Measurements from ENCODE around the gene ACER2. TPM values are rescaled to one million over a fixed set of nuclear protein-coding genes. Genes with fewer than 3 reads are reported as not detected.
"Not testable (repeated sequence)": the region's sequence is repeated elsewhere in the genome, so short reads cannot be mapped to it uniquely, and the experiment has no call there.

Gene ACER2
- total RNA-seq, 4 donors from 2014 or later = 1.7 to 4.8 (median 2.4) TPM

GRCh38 chr9:19385786-19386501 lies 22.9 kb upstream of the ACER2 start:
- no peaks in the 10 kb centered on the region for H3K36me3 ChIP-seq
- H3K4me3 ChIP-seq = no peak overlapping the region
- intact Hi-C loops (cut with DNase I; ENCODE audit: low total_unique reads) = no loop called here
- DNase-seq (no peak), ATAC-seq (no peak)
- no peaks in the 10 kb centered on the region for H3K27me3 ChIP-seq
- no peak overlapping the region for H3K27ac ChIP-seq
- TF ChIP-seq POLR2A (IDR thresholded peaks at IDR 0.05) = no peak
- no peak for TF ChIP-seq CTCF (IDR thresholded peaks at IDR 0.05 in 4 of 5, conservative IDR thresholded peaks at IDR 0.05 in 1 of 5)
- in situ Hi-C loops (cut with MboI; ENCODE audit: low sequenced_read_pairs in 4 of 4) = loop anchor here in 2 of 4 donors (10.0 kb wide), 1 partner anchor 69 kb away; no protein-coding TSS in a partner anchor
- H3K4me1 ChIP-seq = peaks cover 1 to 2% of the 10 kb centered on the region in 2 donors
- H3K9me3 ChIP-seq = no peaks in the 10 kb centered on the region

GRCh38 chr9:19386502-19387044 lies 22.2 kb upstream of the ACER2 start:
- in situ Hi-C loops (cut with MboI; ENCODE audit: low sequenced_read_pairs in 4 of 4) = loop anchor here in 2 of 4 donors (10.0 kb wide), 1 partner anchor 68 kb away; no protein-coding TSS in a partner anchor
- TF ChIP-seq POLR2A (IDR thresholded peaks at IDR 0.05) = no peak
- TF ChIP-seq CTCF (IDR thresholded peaks at IDR 0.05 in 4 of 5, conservative IDR thresholded peaks at IDR 0.05 in 1 of 5) = no peak
- no peak for ATAC-seq

GRCh38 chr9:19387317-19387716 lies 21.5 kb upstream of the ACER2 start:
- no peaks in the 10 kb centered on the region for H3K27me3 ChIP-seq
- H3K4me1 ChIP-seq = no peaks in the 10 kb centered on the region
- H3K27ac ChIP-seq = no peak overlapping the region
- intact Hi-C loops (cut with DNase I; ENCODE audit: low total_unique reads) = no loop called here
- ATAC-seq = no peak
- in situ Hi-C loops (cut with MboI; ENCODE audit: low sequenced_read_pairs in 4 of 4) = loop anchor here in 2 of 4 donors (10.0 kb wide), 1 partner anchor 67 kb away; no protein-coding TSS in a partner anchor
- H3K4me3 ChIP-seq = no peak overlapping the region
- H3K36me3 ChIP-seq = no peaks in the 10 kb centered on the region
- TF ChIP-seq CTCF (IDR thresholded peaks at IDR 0.05 in 4 of 5, conservative IDR thresholded peaks at IDR 0.05 in 1 of 5) = no peak
- TF ChIP-seq POLR2A (IDR thresholded peaks at IDR 0.05) = no peak
- no peaks in the 10 kb centered on the region for H3K9me3 ChIP-seq
- DNase-seq = no peak

More at GRCh38 chr9:19386502-19387044, 22.2 kb upstream of the ACER2 start:
- Histone ChIP-seq H3K4me3 (no peak overlapping the region), H3K36me3 (no peaks in the 10 kb centered on the region), H3K9me3 (no peaks in the 10 kb centered on the region), H3K27ac (no peak overlapping the region), H3K27me3 (no peaks in the 10 kb centered on the region), H3K4me1 (no peaks in the 10 kb centered on the region)
- no peak for DNase-seq
- intact Hi-C loops (cut with DNase I; ENCODE audit: low total_unique reads) = no loop called here

- H3K27me3 ChIP-seq; ATAC-seq; H3K4me3 ChIP-seq; H3K36me3 ChIP-seq; H3K4me1 ChIP-seq; intact Hi-C loops (cut with DNase I; ENCODE audit: low total_unique reads); H3K9me3 ChIP-seq; H3K27ac ChIP-seq; DNase-seq: not testable (repeated sequence)
- in situ Hi-C loops (cut with MboI; ENCODE audit: low sequenced_read_pairs in 4 of 4) = loop anchor here in 2 of 4 donors (10.0 kb wide), 1 partner anchor 65 kb away; no protein-coding TSS in a partner anchor
These were observed 19.3 kb upstream of the ACER2 start for GRCh38 chr9:19389539-19389938.

GRCh38 chr9:19397845-19398244 lies 11.0 kb upstream of the ACER2 start:
- ATAC-seq = no peak
- no peak for DNase-seq
- Histone ChIP-seq H3K27ac (no peak overlapping the region), H3K9me3 (no peaks in the 10 kb centered on the region), H3K4me3 (no peak overlapping the region), H3K4me1 (no peaks in the 10 kb centered on the region), H3K27me3 (no peaks in the 10 kb centered on the region), H3K36me3 (no peaks in the 10 kb centered on the region)
- intact Hi-C loops (cut with DNase I; ENCODE audit: low total_unique reads) = no loop called here
- TF ChIP-seq POLR2A (IDR thresholded peaks at IDR 0.05) = no peak
- no peak for TF ChIP-seq CTCF (IDR thresholded peaks at IDR 0.05 in 4 of 5, conservative IDR thresholded peaks at IDR 0.05 in 1 of 5)
- in situ Hi-C loops (cut with MboI; ENCODE audit: low sequenced_read_pairs in 4 of 4) = no loop called here

- intact Hi-C loops (cut with DNase I; ENCODE audit: low total_unique reads); H3K27me3 ChIP-seq; H3K27ac ChIP-seq; ATAC-seq; H3K4me3 ChIP-seq; DNase-seq; H3K36me3 ChIP-seq; H3K4me1 ChIP-seq; H3K9me3 ChIP-seq: not testable (repeated sequence)
- in situ Hi-C loops (cut with MboI; ENCODE audit: low sequenced_read_pairs in 4 of 4) = loop anchor here in 1 of 4 donors (25.0 kb wide), 1 partner anchor 91 kb away; no protein-coding TSS in a partner anchor
These were observed 5.6 kb upstream of the ACER2 start for GRCh38 chr9:19403231-19403630.

Data from gastrocnemius medialis (tissue), 4 donors.